Measurements from ENCODE around the gene MKNK1.

DNA sequence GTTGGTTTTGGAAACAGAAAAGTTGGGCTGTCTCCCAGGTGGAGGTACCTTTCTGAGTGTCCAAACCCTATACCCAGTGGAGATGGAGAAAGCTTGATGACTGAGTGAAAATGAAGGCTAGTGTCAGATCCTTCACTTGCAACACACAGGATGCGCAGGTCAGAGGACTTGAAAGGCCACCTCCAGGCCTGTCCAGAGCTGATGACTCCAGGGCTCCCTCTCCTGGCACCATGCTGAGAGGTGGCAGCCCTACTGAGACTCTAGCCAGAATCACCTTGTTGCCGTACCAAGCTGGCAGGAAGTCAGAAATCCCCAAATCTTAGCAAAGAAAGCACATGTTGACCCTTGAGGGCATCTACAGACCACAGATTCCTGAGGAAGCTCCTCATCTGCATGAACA lies 69.0 kb downstream of the MKNK1 start:
- TF ChIP-seq, protein P1, sequence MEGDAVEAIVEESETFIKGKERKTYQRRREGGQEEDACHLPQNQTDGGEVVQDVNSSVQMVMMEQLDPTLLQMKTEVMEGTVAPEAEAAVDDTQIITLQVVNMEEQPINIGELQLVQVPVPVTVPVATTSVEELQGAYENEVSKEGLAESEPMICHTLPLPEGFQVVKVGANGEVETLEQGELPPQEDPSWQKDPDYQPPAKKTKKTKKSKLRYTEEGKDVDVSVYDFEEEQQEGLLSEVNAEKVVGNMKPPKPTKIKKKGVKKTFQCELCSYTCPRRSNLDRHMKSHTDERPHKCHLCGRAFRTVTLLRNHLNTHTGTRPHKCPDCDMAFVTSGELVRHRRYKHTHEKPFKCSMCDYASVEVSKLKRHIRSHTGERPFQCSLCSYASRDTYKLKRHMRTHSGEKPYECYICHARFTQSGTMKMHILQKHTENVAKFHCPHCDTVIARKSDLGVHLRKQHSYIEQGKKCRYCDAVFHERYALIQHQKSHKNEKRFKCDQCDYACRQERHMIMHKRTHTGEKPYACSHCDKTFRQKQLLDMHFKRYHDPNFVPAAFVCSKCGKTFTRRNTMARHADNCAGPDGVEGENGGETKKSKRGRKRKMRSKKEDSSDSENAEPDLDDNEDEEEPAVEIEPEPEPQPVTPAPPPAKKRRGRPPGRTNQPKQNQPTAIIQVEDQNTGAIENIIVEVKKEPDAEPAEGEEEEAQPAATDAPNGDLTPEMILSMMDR (IDR thresholded peaks at IDR 0.05; ENCODE audit: low read depth, low read length), result peak; percentile 62
- TF ChIP-seq POLR2A (IDR thresholded peaks at IDR 0.05; ENCODE audit: extremely low read depth, insufficient read length) (no peak), MYC (IDR thresholded peaks at IDR 0.05; ENCODE audit: low read depth, low read length) (no peak)
- TF ChIP-seq, protein P2, sequence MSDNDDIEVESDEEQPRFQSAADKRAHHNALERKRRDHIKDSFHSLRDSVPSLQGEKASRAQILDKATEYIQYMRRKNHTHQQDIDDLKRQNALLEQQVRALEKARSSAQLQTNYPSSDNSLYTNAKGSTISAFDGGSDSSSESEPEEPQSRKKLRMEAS (IDR thresholded peaks at IDR 0.05; ENCODE audit: low read depth, low read length), result no peak
